Retina (tissue), 1 donor: ENCODE results near the gene SEC31A.
"Not testable (repeated sequence)": the region's sequence is repeated elsewhere in the genome, so short reads cannot be mapped to it uniquely, and the experiment has no call there.

Source experiments
- DNase-seq: peaks from one replicate; pipeline ENCODE4 v3.0.0-alpha.2; 2016

The SEC31A gene

DNA sequence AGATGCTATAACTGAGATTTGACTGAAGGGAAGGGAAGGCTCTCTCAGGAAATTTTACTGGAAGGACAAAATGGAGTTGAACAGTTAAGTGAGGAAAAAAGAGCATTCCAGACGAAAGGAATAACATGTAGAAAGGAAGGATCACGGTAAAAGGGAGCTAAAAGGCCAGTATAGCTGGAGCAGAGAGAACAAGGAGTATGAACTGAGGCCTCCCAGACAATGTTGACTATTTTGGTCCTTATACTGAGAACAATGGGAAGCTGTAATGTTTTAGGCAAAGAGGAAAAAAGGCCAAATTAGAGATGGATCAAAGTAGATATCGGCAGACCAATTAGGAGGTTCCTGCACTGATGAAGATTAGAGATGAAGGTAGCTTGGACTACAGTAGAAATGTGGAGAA, 65.5 kb downstream of the SEC31A start:
- DNase-seq, result no peak

DNA sequence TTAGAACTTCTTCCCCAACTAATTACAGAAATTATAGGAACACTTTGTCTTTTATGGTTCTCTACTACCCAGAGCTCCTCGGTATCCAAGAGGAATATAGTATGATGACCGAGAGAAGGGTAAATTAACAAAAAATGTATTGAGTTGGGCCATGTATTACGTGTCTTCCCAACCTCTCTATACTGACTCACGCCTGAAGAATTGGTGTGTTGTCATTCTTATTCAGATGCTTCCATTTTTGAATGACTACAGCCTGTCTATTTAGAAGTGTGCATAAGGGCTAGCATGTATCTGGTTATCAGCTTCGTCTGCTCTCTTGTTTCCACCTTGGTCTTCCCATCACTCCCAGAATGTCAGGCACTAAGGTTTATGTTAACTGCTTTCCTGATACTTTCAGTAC, 67.9 kb downstream of the SEC31A start:
- no peak for DNase-seq

DNA sequence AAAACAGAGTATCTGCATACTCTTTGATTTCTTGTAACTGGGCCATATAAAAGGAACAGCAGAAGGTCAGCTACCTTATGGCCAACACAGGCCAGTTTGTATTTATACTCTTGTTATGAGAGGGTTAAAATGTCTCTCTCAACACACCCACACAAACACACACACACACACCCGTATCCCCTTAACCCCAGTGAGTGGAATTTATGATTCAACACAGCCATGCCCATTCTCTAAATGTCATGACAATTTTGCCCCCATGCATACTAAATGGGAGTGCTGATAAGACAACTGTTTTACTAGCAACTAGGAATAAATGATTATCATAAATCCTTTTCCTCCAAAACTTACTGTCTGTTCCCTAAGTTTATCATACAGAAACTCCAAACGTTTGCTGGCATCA, 70.3 kb downstream of the SEC31A start:
- DNase-seq, result no peak

DNA sequence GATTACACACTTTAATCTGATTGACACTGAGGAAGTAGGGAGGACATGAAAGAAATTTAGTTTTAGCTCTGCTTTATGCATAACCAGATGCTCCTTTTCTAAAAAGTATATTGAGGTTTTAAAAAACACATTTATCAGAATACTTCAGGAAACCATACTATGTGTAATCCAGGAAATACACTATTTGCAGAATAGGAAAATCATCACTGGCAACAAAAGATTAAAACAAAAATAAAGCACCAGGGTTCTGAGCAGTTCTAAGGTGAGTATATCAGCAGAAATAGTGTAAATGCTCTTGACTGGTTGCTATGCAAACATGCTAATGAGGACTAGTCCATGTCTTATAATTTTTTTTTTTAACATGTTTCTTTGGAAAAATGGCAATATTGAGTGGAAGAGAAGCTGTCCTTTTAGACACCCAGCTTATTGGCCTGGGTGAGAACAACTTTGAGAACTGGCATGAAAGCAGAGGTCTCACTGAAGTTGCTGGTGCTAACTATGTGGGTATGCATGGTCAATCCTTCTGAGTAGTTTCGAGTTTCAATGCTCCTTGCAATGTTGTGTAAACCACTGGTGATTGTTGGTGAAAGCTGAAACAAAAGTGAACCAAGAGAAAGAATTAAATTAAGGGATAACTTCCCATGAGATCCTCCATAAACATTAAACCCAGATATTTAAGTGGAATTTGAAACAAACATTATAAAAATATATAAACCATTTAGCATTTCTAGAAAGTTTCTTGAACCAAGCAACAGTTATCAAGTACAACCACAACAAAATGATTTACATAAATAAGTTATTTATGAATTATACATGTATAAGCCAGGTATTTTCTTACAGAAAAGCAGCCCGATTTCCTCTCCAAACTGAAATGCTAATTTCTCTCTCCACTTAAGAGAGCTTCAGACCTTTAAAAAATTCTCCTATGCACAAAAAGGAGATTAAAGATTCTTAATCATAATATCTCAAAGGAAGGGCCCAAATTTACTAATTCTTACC, 72.0 kb downstream of the SEC31A start:
- DNase-seq, result no peak

DNA sequence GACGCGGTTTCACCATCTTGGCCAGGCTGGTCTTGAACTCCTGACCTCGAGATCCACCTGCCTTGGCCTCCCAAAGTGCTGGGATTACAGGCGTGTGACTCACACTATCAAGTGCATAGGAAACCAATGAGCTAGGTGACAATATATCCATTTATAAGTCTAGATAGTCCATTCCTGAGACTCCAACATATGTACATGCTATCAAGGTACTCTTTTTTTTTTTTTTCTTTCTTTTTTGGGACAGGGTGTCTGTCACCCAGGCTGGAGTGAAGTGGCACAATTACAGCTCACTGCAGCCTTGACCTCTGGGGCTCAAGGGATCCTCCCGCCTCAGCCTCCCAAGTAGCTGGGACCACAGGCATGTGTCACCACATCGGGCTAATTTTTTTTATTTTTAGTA, 74.1 kb downstream of the SEC31A start:
- not testable (repeated sequence) for DNase-seq

DNA sequence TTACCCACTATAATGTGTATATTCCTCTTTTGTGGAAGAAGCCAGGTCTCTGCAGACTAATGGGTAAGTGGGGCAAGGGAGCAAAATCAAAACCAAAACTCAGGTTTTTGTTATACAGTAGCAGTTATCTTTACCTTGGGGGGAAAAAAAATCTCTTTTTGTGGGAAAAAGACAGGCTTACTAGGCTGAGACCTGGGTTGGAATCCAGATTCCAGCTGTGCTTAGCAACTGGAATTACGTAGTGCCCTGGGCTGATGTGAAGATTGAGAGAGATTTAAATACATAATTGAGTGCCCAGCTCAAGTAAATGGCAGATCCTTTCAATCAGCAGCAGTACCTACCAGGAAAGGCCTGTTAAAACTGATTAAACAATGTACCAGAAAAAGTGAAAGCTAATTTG, 76.9 kb downstream of the SEC31A start:
- DNase-seq, result no peak

DNA sequence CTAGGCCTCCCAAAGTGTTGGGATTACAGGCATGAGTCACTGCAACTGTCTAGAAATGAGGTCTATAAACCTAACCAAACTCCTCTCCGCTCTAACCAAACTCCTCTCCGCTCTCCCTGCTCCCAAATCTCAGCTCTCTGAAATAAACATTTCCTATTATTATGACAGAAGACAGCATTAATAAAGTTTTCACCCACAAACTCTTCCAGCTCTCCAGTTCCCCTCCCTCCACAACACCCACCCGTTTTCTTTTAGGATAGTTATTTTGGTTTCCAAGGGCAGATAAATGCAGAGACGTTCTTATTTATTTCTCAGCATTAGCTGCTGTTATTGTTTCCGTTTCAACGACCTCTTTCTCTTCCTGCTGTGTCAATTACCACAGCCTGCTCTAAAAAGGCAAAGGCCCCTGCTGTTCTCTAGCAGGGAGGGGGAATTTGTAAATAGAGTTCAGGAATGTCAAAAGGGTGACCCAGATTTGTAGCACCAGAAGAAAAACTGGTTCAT, 79.1 kb downstream of the SEC31A start:
- peak; percentile 78 for DNase-seq

DNA sequence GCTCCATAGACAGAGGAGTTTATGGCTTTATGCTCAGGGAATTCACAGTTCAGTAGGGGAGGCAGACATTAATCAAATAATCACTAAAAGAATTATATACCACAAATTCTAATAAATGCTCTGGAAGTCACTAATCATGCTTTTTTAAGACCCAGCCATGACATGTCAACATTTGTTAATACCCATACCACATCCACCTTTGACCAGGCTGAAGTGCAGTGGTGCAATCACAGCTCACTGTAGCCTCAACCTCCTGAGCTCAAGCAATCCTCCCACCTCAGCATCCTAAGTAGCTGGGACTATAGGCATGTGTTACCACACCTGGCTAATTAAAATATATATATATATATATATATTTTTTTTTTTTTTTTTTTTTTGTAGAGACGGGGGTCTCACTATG, 79.6 kb downstream of the SEC31A start:
- no peak for DNase-seq

DNA sequence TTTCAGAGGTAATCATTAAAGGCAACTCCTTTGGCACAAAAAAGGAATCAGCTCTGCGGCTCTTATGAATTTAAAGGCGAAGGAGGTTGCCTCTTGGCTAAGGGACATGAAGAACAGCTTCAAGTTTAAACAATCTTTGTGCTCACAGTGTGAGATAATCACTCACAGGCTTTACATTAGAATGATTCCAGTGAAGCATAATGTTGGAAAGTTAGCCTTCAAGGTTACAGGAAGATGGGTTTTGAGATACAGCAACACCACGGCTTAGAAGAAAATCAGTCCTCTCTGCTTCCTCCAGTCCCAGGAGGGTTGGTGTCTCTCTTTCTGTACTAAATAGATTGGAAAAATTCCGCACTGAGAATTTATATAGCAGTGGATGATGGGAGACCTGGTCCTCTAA, 80.8 kb downstream of the SEC31A start:
- peak; percentile 57 for DNase-seq

DNA sequence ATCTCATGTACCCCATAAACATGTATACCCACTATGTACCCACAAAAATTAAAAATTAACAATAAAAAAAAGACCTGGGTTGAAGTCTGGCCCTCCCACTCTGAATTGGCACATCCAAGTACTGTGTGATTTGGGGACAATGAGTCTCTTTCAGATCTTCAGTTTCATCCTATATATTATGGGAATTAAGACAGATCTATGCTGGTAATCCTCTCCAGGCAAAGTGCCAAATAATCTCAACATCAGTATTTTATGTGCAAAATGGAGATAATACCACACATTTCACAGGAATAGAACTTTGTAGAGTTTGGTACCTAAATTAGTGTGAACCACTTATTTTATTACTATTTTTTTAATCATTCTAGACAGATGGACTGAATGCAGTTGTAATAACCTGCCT, 81.3 kb downstream of the SEC31A start:
- DNase-seq, result no peak

DNA sequence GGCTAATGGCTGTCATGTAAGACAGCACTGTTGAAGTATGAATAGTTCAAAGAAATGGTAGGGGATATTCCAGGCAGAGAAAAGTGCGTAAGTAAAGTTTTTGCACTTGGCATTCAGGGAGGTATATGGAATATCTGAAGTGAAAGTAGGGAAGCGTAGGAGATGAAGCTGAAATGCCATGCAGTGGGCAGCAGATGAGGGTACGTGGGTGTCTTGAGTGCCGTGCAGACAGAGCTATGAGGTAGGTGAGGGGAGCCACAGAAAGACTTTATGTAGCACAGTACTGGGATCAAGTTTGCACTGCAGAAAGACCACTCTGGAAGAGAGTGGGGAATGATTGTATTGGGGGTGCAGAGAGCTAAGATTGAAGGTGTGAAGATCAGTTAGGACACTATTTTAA, 87.2 kb downstream of the SEC31A start:
- no peak for DNase-seq

DNA sequence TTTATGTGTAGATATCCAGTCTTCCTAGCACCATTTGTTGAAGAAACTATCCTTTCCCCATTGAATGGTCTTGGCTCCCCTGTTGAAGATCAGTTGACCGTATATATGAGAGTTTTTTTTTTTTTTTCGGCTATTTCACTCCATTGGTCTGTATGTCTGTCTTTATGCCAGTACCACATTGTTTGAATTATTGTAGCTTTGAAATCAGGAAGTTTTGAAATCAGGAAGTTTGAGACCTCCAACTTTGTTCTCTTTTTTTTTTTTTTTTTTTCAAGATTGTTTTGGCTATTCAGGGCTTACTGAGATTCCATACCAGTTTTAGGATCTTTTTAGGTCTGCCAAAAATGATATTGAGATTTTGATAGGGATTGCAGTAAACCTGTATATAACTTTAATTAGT, 88.0 kb downstream of the SEC31A start:
- DNase-seq, result no peak

DNA sequence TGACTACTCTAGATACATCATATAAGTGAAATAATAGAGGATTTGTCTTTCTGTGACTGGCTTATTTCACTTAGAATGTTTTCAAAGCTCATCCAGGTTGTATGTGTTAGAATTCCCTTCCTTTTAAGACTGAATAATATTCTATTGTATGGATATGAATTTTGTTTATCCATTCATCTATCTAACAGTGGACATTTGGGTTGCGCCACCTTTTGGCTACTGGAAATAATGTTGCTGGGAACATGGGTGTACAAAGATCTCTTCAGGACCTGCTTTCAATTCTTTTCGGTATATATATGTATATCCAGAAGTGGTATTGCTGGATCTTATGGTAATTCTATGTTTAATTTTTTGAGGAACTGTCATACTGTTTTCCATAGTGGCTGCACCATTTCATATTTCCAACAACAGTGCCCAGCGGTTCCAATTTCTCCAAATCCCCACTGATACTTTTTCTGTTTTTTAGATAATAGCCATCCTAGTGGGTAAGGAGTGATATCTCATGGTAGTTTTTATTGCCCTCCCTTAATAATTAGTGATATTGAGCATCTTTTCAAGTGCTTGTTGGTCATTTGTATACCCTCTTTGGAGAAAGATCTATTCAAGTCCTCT, 88.9 kb downstream of the SEC31A start:
- no peak for DNase-seq

DNA sequence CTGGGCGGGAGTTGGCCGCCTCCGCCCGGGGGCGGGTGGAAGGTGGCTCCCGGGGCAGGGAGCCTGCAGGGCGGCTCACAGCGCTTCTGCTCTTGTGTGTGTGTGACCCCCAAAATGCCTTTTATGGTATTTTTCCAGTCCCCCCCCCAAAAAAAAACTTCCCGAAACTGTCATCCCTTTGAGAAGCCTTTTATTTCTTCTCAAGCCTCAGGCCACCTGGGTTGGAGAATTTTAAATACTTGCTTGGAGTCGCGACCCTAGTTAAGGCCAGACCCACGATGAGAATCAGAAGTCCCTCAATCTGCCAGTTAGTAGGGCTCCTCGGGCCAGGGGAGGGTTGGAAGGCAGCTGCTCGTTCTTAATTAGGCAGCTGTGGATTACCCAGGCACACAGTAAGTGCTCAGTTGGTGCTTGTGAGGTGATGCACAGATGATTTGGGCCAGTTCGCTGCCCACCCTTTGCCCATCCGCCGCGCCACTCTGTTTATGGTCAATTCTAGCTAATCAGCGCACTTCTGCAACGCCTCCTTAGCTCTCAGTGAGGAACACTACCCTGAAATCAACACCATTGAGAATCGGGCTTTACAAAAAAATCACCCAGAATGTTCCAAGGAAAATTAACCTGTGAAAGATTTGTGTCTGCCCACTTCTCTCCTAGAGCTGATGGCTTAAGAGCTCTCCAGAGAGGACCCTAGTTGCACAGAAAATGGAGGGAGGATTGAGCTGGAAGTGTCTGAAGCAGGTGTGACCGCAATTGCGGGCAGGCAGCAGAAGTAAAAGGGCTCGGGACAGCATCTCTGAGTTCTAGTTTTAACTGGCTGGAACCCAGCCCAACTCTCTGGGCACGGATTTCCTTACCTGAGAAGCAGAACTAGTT, 91.7 kb downstream of the SEC31A start:
- no peak for DNase-seq

DNA sequence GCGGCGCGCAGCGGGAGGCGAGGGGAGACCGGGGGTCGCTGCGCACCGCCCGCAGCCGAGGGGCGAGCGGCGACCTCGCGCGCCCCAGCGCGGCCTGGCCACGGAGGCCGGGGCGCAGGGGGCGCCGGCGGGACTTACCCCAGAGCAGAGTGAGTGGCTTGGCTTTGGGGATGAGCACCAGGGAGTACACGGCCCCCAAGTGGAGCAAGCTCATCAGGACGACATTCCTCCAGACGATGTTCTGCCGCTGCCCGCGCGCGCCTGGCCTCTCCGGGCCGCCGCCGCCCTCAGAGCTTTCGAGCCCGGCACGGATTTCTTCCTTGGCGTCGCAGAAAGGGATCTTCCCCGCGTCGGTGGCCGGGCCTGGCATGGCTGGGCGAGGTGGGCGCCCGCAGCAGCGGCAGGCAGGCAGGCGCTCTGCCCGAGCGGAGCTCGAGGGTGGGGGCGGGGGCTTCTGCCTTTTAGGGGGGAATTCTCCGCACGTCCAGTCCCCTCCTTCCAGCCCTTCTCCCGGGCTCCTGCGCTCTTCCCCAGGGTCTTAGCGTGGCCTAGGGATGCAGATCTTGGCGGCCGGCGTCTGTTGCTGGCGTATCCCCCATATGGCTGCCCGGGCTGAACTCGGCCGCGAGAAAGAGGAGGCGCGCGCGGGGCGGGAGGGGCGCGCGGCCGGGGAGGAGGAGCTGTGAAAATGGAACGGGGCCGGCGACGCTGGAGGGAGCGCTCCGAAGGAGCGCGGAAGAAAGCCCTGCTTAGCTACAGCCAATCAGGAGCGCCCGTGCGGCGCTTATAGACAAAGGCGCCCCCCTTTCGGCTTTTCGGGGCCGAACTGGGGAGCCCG, 92.6 kb downstream of the SEC31A start, which contains the start of gene SCD5:
Gene SCD5 (minus strand): TSS at position 629 of the 838 bp plus-strand sequence. CDS start 259 bp downstream, at position 370.
- DNase-seq, result peak; percentile 95

DNA sequence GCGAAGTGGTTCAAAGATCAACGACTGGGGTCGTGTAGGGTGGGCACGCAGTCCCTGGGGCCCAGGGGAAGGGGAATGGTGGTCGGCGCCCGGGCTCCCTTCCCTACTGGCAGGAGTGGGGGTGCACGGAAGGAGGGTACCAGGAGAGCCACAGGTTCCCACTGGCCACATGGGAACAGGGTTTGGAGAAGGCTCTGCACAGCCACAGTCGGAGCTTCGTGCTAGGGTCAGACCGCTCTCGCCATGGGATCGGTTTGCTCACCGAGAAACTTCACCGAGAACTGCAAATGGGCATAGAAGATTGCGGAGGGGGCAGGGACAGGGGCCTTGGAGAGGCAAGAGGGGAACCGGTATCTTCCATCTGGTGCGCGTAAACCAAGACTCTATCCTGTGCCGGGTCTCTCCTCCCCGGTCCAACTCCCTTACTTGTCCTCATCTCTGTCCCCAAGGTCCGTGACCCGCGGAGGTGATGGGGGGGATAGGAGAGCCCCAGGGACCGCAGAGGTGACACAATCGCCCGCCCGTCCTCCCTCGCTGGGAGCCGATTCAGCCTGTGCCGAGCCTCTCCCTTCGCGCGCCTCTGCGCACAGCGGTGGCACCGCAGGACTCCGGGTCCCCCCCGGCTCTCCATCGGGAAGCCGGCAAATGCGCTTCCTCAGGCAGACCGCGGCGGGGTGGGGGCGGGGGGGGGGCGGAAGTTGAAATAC, 93.4 kb downstream of the SEC31A start:
- DNase-seq, result peak; percentile 77

DNA sequence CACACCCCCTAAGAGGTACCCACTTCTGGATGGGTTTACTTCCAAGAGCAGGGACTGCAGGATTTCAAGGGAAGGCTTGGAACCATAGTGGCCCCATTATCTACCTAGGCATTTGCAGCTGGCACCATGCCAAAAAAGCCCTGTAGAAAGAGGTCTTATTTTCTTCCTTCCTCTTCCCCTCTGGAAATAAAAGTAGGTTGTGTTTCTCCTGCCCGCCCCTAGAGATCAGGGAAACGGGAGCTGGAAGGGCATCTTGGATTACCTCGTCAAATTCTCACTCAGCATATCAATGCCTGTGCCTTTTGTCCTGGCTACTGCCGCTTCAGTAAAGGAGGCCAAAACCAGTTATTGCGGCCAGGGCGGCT, 93.9 kb downstream of the SEC31A start:
- DNase-seq, result no peak

DNA sequence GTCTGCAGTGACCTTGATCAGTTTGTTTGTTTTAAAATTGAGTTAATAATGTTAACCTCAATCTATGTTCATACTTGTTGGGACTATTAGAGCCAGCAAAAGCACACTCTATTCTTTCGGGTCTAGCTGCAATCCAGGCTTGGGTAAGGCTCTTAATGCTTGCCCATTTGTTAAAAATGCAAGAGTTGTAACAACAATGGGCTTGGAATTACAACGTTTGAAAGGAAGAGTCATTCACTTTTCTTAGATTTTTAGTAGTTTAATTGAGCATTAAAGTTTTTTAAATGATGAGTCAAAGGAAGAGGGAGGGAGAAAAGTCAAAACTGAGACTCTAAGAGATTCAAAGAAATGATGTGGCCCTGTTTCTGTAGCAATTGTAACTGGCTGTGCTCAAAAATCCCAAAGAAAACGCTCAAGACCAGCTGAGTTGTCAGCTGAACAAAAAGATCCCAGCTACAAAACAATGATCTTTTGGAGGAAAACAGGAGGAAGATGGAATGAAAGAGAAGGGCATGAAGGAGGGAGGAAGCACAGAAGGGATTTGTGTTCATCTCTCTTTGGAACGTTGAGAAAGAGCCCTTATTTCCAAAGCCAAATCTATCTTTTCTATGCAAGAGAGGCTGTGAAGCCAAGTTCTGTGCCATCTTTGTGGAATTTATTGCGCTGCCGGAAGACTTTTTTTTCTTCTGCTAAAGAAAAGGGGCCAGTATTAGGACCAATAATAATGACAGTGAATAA, 97.9 kb downstream of the SEC31A start:
- DNase-seq, result no peak

DNA sequence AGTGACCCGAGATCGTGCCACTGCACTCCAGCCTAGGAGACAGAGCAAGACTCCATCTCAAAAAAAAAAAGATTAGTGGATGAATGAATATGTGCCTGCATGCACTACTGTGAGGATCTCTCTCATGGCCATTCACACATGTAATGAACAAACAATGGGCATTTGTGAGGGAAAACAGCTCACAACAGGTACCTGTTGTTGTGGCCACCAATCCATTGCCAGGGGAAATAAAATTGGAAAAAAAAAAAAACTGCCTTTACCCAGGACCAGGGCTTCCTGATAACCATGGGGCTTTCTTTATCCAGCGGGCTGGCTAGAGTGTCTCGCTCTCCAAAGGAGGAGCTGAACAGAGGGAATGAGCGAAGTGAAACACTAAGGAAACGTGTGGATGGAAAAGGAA, 99.8 kb downstream of the SEC31A start:
- DNase-seq, result no peak

DNA sequence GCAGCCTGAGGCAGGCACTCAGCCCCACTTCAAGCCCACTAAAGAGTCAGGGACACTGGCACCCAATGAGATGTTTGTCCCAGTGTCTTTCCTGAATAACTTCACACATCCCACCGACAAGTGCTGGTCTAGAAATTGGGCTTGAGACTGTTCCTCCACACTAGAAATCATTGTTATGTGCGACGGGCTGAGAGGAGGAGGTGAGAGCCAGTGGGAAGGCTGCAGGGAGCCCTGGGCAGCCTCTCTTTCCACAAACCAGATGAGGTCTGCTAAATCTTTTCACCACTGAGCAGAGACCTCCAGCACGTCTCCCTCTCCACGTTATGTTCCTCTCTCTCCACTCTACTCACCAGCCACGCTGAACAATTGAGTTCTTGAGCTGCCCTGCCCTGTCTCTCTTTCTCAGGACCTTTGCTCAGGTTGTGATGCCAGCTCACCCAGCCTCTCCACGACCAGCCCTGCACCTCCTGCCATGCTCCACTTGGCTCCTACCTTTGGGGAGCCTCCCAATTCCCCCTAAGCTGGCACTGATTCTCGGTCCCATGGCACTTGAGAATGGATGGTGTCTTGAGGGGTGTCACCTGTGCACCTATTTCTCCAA, 100.8 kb downstream of the SEC31A start:
- no peak for DNase-seq
